Astrocyte (in vitro differentiated cells and primary cell): Measurements from ENCODE around the gene RPLP1.

Experiments
- EZH2 ChIP-seq: IDR thresholded peaks from 2 replicates; pipeline ENCODE4 v1.6.1; 2012; ENCODE audit warnings: mild to moderate bottlenecking, low read length, inconsistent platforms; ENCODE audit not compliant: insufficient read depth
- TF ChIP-seq, protein P1 (sequence below): IDR thresholded peaks from 2 replicates; pipeline ENCODE4 v1.5.1; 2011; ENCODE audit warnings: low read depth, mild to moderate bottlenecking, inconsistent platforms, low read length, moderate library complexity; ENCODE audit not compliant: insufficient read depth

DNA sequence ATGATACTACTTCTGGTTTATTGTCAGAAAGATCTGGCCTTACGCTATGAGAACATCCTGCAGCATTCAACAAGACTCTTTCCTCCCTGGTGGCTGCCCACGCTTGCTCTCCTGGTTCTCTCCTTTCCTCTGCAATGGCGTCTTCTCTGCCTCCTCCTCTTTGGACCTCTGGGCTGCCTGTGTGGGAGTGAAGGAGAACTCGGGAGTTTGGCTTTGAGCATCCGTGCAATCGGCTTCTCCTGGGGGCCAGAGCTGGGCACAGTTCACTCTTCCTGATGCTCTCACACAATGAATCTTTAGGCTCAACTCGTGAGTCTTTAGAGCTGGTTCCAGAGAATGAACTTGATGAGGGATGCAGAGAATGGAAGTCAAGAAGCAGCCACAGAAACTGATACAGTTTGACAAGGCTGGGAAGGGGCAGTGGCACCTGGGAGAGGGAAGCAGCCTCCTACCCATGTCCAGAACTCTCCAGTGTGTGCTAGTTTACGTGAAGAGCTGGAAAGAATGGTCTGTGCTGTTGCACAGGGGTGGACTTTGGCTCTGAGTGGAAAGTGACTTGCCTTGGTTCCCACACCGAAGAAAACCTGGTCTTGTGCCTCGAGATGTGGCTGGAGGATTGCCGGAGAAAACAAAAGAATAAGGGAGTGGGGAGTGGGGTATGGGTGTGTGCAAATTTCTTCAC lies 37.9 kb downstream of the RPLP1 start:
- TF ChIP-seq, protein P1, sequence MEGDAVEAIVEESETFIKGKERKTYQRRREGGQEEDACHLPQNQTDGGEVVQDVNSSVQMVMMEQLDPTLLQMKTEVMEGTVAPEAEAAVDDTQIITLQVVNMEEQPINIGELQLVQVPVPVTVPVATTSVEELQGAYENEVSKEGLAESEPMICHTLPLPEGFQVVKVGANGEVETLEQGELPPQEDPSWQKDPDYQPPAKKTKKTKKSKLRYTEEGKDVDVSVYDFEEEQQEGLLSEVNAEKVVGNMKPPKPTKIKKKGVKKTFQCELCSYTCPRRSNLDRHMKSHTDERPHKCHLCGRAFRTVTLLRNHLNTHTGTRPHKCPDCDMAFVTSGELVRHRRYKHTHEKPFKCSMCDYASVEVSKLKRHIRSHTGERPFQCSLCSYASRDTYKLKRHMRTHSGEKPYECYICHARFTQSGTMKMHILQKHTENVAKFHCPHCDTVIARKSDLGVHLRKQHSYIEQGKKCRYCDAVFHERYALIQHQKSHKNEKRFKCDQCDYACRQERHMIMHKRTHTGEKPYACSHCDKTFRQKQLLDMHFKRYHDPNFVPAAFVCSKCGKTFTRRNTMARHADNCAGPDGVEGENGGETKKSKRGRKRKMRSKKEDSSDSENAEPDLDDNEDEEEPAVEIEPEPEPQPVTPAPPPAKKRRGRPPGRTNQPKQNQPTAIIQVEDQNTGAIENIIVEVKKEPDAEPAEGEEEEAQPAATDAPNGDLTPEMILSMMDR, result no peak
- TF ChIP-seq EZH2, result no peak
